Measurements from ENCODE around the gene ANKRD49.

Gene ANKRD49

DNA sequence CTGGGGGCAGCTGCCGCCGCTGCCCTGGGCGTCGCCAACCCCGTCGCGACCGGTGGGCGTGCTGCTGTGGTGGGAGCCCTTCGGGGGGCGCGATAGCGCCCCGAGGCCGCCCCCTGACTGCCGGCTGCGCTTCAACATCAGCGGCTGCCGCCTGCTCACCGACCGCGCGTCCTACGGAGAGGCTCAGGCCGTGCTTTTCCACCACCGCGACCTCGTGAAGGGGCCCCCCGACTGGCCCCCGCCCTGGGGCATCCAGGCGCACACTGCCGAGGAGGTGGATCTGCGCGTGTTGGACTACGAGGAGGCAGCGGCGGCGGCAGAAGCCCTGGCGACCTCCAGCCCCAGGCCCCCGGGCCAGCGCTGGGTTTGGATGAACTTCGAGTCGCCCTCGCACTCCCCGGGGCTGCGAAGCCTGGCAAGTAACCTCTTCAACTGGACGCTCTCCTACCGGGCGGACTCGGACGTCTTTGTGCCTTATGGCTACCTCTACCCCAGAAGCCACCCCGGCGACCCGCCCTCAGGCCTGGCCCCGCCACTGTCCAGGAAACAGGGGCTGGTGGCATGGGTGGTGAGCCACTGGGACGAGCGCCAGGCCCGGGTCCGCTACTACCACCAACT lies 51.0 kb downstream of the ANKRD49 start:
- peak; percentile 31 to 57 (median 37) for DNase-seq

DNA sequence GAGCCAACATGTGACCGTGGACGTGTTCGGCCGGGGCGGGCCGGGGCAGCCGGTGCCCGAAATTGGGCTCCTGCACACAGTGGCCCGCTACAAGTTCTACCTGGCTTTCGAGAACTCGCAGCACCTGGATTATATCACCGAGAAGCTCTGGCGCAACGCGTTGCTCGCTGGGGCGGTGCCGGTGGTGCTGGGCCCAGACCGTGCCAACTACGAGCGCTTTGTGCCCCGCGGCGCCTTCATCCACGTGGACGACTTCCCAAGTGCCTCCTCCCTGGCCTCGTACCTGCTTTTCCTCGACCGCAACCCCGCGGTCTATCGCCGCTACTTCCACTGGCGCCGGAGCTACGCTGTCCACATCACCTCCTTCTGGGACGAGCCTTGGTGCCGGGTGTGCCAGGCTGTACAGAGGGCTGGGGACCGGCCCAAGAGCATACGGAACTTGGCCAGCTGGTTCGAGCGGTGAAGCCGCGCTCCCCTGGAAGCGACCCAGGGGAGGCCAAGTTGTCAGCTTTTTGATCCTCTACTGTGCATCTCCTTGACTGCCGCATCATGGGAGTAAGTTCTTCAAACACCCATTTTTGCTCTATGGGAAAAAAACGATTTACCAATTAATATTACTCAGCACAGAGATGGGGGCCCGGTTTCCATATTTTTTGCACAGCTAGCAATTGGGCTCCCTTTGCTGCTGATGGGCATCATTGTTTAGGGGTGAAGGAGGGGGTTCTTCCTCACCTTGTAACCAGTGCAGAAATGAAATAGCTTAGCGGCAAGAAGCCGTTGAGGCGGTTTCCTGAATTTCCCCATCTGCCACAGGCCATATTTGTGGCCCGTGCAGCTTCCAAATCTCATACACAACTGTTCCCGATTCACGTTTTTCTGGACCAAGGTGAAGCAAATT lies 51.7 kb downstream of the ANKRD49 start:
- peak; percentile 24 to 41 (median 32) for DNase-seq

DNA sequence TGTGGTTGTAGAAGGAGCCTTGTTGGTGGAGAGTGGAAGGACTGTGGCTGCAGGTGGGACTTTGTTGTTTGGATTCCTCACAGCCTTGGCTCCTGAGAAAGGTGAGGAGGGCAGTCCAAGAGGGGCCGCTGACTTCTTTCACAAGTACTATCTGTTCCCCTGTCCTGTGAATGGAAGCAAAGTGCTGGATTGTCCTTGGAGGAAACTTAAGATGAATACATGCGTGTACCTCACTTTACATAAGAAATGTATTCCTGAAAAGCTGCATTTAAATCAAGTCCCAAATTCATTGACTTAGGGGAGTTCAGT lies 52.3 kb downstream of the ANKRD49 start:
- no peak for DNase-seq

GRCh38 chr11:94546886-94547285 lies 53.1 kb downstream of the ANKRD49 start:
- DNase-seq = peak in 1 of 3 donors; percentile 28

DNA sequence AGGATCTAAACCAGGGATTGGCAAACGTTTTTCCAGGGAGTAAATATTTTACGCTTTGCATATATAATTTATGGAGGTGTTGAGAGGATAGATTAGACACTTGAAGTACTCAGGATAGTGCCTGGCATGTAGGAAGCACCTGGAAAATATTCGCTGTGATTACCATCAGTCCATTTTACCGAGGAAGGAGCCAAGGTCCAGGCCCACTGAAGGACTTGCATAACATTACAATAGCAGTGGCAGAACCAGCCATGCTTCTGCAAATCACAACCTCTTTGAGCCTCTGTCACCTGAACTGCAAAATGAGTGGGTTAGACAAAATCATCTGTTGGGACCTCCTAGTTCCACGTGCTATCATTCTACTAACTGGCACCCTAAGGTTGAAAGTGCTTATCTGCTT lies 55.4 kb downstream of the ANKRD49 start:
- DNase-seq = peak in 1 of 3 donors; percentile 24

All from suppressor macrophage treated with lipopolysaccharide for 1 hour (primary cell).